HG03159 (cell line): Measurements from ENCODE around the gene DENND1B.
A peak's percentile ranks its signal among the peaks of the same experiment; 100 is the strongest.

Experiments
- ATAC-seq: cut with Tn5 transposase; IDR thresholded peaks from one replicate; pipeline ENCODE4 v1.9.1; 2021; ENCODE audit warnings: mild to moderate bottlenecking, moderate library complexity; ENCODE audit not compliant: unreplicated experiment

DENND1B gene, protein sequence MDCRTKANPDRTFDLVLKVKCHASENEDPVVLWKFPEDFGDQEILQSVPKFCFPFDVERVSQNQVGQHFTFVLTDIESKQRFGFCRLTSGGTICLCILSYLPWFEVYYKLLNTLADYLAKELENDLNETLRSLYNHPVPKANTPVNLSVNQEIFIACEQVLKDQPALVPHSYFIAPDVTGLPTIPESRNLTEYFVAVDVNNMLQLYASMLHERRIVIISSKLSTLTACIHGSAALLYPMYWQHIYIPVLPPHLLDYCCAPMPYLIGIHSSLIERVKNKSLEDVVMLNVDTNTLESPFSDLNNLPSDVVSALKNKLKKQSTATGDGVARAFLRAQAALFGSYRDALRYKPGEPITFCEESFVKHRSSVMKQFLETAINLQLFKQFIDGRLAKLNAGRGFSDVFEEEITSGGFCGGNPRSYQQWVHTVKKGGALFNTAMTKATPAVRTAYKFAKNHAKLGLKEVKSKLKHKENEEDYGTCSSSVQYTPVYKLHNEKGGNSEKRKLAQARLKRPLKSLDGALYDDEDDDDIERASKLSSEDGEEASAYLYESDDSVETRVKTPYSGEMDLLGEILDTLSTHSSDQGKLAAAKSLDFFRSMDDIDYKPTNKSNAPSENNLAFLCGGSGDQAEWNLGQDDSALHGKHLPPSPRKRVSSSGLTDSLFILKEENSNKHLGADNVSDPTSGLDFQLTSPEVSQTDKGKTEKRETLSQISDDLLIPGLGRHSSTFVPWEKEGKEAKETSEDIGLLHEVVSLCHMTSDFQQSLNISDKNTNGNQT

GRCh38 chr1:197775282-197776262, at the start of gene DENND1B:
TSS of gene DENND1B (minus strand) at chr1:197775480. CDS start at chr1:197775155, 325 bp downstream.
- ATAC-seq = peak; percentile 71

DNA sequence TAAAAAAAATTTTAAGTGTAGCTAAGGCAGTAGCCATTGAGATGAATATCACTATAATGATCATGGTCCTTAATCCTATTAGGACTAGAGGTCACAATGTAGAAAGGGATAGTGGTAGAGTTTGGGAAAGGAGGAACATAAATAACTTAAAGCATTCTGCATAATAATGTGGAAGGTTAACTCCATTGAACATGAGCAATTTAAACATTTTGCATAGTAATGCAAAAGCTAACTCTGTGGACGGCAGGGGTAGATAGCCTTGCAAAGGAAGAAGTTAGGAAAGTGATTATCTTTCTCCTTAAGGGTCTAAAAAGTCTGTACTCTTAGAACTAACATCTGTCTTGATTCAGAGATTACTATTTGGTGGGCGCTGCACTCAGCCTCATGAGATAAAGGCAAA, 39.0 kb upstream of the DENND1B start:
- no peak for ATAC-seq

DNA sequence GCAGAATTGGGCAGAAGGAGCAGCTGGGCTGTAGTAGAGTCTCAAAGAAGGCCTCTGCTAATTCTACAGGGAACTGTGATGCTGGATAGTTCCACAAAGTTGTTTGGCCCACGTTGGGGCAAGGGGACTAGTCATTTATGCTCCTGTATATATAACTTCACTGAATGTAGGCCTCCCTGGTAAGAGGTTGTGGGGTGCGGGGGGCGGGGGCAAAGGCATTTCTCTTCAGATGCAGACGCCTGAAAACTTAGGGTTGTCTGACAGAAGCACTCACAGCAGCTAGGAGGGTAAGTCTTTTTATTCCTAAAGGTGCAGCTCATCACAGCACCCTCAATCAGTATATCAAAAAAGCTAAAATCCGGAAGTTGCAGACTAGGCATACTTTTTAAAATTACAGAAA, 38.5 kb upstream of the DENND1B start:
- no peak for ATAC-seq

- ATAC-seq = no peak
These were observed 36.5 kb upstream of the DENND1B start for GRCh38 chr1:197811769-197812168.

DNA sequence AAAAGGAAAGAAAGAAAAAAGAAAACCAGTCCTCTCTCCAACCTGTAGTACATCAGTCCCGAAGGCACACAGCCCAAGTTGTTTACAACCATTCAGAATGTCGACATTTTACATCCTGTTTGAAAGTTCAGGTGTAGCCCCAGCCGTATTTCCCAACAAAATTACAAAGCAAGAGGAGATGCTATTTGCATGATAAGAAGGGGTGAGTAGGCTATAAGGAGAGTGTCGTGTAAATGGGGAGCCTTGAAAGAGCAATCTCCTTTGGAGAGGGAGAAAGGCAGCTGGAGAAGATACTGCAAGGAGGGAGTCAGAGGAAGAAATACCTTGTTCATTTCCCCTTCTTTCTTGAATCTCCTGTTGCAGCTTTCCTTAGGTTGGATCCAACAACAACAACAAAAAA, 35.5 kb upstream of the DENND1B start:
- ATAC-seq = no peak

GRCh38 chr1:197808880-197809279, 33.6 kb upstream of the DENND1B start:
- ATAC-seq = no peak

- ATAC-seq = no peak
These were observed 32.6 kb upstream of the DENND1B start for GRCh38 chr1:197807739-197808453.

DNA sequence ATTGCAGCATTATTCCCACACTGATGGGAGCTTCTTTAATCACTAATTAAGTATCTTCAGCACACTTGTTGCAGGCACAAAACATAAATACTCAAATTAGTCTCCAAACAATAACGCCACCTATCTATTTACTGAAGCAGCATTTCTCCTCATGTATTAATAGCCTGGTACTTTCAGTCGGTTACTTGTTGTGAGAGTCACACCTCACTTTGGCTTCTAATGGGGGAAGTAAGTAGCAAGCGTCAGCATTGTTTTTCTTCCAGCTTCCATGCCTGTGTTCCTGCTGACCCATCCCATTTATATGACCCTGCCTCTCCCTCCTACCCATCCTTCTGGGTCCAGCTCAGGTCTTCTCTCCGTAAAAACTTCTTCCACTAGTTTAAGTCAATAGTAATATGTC, 31.9 kb upstream of the DENND1B start:
- ATAC-seq = peak; percentile 57

DNA sequence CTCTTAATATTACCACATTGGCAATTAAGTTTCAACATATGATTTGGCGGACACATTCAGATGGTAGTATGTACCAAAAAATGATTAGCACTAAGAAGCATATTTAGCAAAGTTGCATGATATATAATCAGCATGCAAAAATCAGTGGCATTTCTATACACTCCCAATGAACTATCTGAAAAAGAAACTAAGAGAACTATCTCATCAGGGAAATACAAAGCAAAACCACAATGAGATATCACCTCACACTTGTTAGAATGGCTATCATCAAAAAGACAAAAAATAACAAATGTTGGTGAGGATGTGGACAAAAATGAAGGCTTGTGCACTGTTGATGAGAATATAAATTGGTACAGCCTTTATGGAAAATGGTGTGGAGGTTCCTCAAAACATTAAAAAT, 31.4 kb upstream of the DENND1B start:
- ATAC-seq = peak; percentile 35

DNA sequence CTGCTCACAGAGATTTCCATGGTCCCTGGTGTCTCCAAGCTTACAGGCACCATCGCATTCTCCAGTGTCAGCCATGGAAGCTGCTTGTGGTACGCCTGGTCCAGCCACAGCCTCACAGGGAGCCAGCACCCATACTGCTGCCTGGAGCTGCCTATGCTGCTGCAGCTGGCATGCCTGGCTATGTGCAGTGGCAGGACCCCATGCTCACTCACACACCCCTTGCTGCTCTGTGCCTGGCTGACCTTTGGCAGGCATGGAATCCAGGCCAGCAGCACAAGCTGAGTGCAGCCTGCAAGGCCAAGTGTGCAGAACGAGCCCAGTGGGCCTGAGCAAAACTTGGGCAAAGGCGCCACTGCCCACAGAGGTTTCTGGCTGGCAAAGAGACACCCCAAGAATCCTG, 26.4 kb upstream of the DENND1B start:
- ATAC-seq = no peak

GRCh38 chr1:197801111-197801482, 25.8 kb upstream of the DENND1B start:
- no peak for ATAC-seq

- ATAC-seq = no peak
These were observed 25.3 kb upstream of the DENND1B start for GRCh38 chr1:197800379-197801110.

- ATAC-seq = no peak
These were observed 24.0 kb upstream of the DENND1B start for GRCh38 chr1:197799271-197799670.

- no peak for ATAC-seq
These were observed 23.2 kb upstream of the DENND1B start for GRCh38 chr1:197798492-197798891.

DNA sequence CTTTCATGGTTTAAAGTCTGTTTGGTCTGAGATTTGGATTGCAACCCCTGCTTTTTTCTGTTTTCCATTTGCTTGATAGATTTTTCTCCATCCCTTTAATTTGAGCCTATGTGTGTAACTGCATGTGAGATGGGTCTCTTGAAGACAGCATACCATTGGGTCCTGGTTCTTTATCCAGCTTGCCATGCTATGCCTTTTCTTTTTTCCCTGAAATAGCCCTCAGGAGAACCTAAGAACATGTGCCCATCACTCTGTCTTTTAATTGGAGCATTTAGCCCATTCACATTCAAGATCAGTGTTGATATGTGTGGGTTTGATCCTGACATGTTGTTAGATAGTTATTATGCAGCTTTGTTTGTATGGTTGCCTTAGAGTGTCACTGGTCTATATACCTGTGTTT, 21.7 kb upstream of the DENND1B start:
- no peak for ATAC-seq

GRCh38 chr1:197788741-197789739, 13.8 kb upstream of the DENND1B start:
- ATAC-seq = no peak

DNA sequence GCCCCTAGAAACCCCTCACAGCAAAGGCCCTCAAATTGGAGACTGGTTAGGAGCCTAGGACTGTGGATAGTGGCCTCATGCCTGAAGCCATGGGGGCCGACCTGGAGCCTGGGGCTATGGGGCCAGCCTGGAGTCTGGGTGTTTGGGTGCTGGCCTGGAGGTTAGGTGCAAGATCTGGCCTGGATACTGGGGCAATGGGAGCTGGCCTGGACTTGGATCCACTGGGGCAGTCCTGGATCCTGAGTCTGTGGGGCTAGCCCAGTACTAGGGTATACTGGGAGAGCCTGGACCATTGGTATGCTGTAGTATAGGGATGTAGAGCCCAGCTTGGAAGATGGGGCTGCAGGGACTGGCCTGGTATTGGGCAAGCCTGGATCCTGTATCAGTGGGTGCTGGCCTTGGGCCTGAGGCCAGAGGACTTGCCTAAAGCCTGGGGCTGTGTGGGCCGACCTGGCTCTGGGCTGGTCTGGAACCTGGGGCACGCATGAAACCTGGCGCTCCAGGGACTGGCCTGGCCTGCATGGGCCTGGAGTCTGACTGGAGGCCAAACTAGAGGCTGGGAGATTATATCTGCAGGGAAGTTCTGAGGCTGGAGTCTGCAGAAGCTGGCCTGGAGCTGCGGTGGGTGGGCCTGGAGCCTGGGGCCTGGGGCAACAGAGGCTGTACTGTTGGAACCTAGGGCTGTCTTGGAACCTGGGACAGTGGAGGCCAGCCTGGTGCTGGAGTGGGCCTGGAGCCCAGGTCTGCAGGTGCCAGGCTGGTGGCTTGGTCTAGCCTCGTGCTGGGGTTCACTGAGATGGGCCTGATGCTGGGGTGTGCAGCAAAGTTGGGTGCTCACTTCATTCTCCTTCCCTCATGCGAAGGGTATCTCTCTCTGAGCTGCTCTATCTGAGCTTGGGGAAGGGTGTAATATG, 12.6 kb upstream of the DENND1B start:
- ATAC-seq = no peak
